ENCODE measurements around the gene ZNF664. TPM values are rescaled to one million over a fixed set of nuclear protein-coding genes. Genes with fewer than 3 reads are reported as not detected.

ZNF664 gene
- total and polyA plus RNA-seq, 2 of the 4 experiments (the other 2 are of a cell fraction): 29.9 to 32.6 TPM

GRCh38 chr12:124034297-124034696 is 61.3 kb downstream of the ZNF664 start:
- no peak overlapping the region for H2AFZ ChIP-seq (replicated peaks; ENCODE audit: low read length, poor library complexity)
- no peak overlapping the region for H2BK120ac ChIP-seq (ENCODE audit: low read depth, low read length)
- H3K9me1 ChIP-seq (ENCODE audit: insufficient read depth, low read length): peaks cover 6% of the 10 kb centered on the region; the same call in 1 of the 2 replicates
- H3K27me3 ChIP-seq (ENCODE audit: control insufficient read depth, insufficient read depth, low read length): no peaks in the 10 kb centered on the region
- BruUV-seq (replicated peaks): no TSS peak
- H3K79me1 ChIP-seq (ENCODE audit: low read depth in 1 of 2, low read length in 2 of 2): no peaks in the 10 kb centered on the region
- DNase-seq (no peak), ATAC-seq (ENCODE audit: low read depth) (no peak)
- TF ChIP-seq FOS (IDR thresholded peaks at IDR 0.05; ENCODE audit: low read depth, low read length) (no peak), ELK1 (IDR thresholded peaks at IDR 0.05; ENCODE audit: borderline replicate concordance, low read depth, low read length) (no peak), BHLHE40 (IDR thresholded peaks at IDR 0.05; ENCODE audit: low read depth, low read length) (no peak), CTCF (conservative IDR thresholded peaks at IDR 0.05; ENCODE audit: low read depth, low read length) (no peak), NFE2L2 (IDR thresholded peaks at IDR 0.05; ENCODE audit: low read depth, low read length) (no peak), POLR2A (IDR thresholded peaks at IDR 0.05; ENCODE audit: low read depth, low read length) (no peak)
- dilution Hi-C loops (cut with HindIII; ENCODE audit: low sequenced_read_pairs, unreplicated experiment) (no loop called here), in situ Hi-C loops (cut with MboI; ENCODE audit: low sequenced_read_pairs) (no loop called here), intact Hi-C loops (cut with micrococcal nuclease) (loop anchor here (5.0 kb wide), 2 partner anchors 37 to 62 kb away; partner anchors contain the start of genes CCDC92 and ZNF664)
- no peak overlapping the region for H4K91ac ChIP-seq (ENCODE audit: insufficient read depth, low read depth, low read length)
- no peak overlapping the region for H3K14ac ChIP-seq (replicated peaks; ENCODE audit: low read depth, low read length)
- no peak overlapping the region for H3K9ac ChIP-seq (ENCODE audit: low read depth, low read length)
- H3K9me3 ChIP-seq (ENCODE audit: control insufficient read depth, insufficient read depth, low read length): no peaks in the 10 kb centered on the region
- ChIA-PET POLR2A (ENCODE audit: unreplicated experiment) (no interaction called here), CTCF (no interaction called here)
- H4K20me1 ChIP-seq (ENCODE audit: insufficient read depth, low read length): no peaks in the 10 kb centered on the region
- no peak overlapping the region for H3K18ac ChIP-seq (ENCODE audit: low read depth, low read length)
- H3K36me3 ChIP-seq (ENCODE audit: control insufficient read depth, insufficient read depth, low read length): no peaks in the 10 kb centered on the region
- no peak overlapping the region for H3K4me2 ChIP-seq (ENCODE audit: low read depth, low read length)
- no peak overlapping the region for H2BK20ac ChIP-seq (ENCODE audit: low read depth, low read length)
- H2AK9ac ChIP-seq (replicated peaks; ENCODE audit: low read depth, low read length, poor library complexity): no peak overlapping the region
- H3K4ac ChIP-seq (ENCODE audit: low read depth, low read length): no peak overlapping the region
- 80% methylated on average over 2 of the region's 11 CpGs; no CpG with 5 or more reads in 1 of the 2 experiments for WGBS, 2 experiments (ENCODE audit: extremely low coverage in 2 of 2, insufficient read length in 1 of 2)
- no peak overlapping the region for H4K8ac ChIP-seq (ENCODE audit: low read depth in 2 of 2, low read length in 2 of 2)
- peaks cover 8% of the 10 kb centered on the region; the same call in 1 of the 2 replicates for H3K4me1 ChIP-seq (ENCODE audit: control insufficient read depth, insufficient read depth, low read length)
- no peak overlapping the region for H4K5ac ChIP-seq (ENCODE audit: low read depth, low read length)
- H2BK15ac ChIP-seq (ENCODE audit: low read depth, low read length): no peak overlapping the region
- no peak overlapping the region for H2BK5ac ChIP-seq (ENCODE audit: low read depth, low read length, poor library complexity, severe bottlenecking)
- H3K23ac ChIP-seq (ENCODE audit: low read depth, low read length): no peak overlapping the region
- no peak overlapping the region for H3K4me3 ChIP-seq (ENCODE audit: insufficient read depth, low read depth, low read length)
- no peak overlapping the region for H3K56ac ChIP-seq (ENCODE audit: extremely low read depth, insufficient read depth, low read length)
- no peak overlapping the region for H2AK5ac ChIP-seq (ENCODE audit: low read depth, low read length)
- H3K27ac ChIP-seq (ENCODE audit: insufficient read depth, low read length): no peak overlapping the region

Data from IMR-90 (cell line).